Hindlimb muscle (tissue), 1 donor: ENCODE measurements around the gene HJV. TPM values are rescaled to one million over a fixed set of nuclear protein-coding genes. Genes with fewer than 3 reads are reported as not detected.

Source experiments
- DNase-seq: peaks from one replicate; pipeline ENCODE4 v3.0.0-alpha.2; 2013
- polyA plus RNA-seq: library from polyadenylated mRNA; unstranded; fragments of 120-200 nt; gene quantifications from one replicate; pipeline ENCODE4 v1.2.1, GENCODE V29; 2013; ENCODE audit not compliant: insufficient read length

HJV gene
- polyA plus RNA-seq, 1 donor: 243 TPM

DNA sequence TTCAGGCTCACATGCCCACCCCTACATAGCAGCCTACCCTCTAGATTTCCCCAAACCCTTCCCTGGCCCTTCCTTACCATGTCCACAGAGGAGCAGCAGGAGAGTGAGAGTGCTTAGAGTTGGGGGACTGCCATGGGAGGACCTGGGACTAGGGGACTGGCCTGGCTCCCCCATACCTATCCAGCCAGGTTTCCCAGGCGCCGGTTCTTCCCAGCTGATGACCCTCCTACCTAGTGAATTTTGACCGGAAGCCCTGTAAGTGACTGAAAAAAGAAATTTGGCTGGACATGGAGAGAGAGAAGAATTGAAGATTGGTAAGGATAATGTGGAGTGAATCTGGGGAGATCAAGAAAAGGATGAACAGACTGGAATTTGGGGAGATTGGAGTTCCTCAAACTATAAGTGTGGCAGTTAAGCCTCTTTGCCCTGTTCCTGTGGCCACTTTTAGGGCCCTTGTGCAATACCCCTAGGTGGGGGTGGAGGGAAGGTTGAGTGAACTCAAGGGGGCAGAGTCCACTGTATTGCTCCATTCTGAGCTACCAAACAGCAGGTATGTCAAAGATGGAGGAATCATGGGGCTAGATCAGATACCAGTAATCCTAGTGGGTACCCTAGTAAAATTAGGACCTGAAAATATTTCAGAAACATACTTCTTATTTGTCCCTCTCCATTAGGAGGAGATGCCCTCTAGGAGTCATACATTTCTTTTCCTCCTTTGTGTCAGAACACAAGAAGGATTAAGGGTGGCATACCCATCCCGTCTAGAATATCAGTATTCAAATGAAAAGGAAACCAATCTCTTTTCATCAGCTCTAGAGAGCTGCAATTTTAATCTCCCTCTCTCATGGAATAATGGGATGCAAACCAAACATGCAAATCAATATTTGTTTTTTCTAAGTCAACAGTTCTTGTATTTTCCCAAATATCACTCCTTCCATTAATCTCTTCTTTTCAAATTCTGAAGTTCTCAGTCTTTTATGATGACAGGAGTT is 1.2 kb downstream of the HJV start:
- no peak for DNase-seq

DNA sequence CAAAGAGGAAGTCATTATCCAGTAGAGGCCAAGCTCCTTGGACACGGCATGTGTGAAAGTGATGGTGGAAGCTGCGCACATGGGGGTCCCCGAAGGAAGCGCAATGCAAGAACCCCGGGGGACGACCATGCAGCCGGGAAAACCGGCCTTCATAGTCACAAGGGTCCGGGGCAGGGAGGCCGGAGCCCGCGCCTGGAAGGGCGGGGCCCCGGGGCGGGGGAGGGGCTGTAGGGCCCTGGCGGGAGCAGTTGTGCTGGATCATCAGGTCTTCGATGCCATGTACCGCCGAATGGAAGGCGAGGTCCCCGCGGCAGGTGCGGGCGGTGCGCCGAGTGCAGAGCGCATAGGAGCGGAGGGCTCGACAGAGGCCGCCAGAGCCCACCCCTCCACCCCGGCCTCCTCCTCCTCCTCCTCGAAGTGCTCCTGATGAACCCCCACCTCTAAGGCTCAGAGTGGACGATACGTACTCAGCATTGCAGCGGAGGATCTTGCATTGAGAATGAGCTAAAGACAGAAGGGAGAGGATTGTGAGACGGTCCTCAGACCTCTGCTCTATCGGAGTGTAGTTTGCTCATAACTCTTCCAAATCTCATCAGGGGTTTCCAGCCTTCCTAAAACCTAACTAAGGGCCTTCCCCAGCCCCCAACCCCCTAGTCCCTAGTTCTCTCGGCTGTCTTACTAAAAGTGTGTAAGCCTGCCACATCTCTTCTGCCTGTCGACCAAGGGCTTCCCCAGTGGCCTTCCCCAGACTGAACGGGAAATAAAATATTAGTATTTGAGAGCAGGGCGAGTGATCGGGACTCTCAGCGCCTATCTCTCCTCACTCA is 2.1 kb downstream of the HJV start:
- DNase-seq: no peak

DNA sequence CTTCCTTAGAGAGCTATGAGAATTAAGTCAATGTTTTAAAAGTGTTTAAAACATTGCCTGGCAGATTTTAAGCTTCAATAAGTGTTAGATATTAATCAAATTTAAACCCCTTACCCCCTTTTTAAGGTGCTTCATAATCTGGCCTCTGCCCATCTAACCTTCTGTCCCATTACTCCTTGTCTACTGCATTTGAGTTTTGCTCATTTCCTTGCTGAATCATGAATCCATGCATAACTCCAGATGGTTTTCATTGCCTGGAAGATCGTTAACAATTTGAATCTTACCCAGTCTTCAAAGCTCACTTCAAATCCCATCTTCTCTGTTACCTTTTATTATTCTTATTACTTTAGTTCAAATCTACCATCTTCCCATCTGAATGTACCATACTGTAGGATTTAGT is 4.6 kb downstream of the HJV start:
- no peak for DNase-seq

DNA sequence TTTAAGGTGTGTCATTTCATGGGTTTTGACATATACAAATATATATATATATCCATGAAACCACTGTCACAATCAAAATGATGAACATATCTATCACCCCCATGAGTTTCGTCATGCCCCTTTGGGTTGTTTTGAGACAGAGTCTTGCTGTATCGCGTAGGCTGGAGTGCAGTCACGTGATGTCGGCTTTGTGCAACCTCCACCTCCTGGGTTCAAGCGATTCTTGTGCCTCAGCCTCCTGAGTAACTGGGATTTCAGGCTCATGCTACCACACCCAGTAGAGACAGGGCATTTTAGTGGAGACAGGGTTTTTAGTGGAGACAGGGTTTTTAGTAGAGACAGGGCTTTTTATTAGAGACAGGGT is 8.0 kb downstream of the HJV start:
- DNase-seq: no peak

DNA sequence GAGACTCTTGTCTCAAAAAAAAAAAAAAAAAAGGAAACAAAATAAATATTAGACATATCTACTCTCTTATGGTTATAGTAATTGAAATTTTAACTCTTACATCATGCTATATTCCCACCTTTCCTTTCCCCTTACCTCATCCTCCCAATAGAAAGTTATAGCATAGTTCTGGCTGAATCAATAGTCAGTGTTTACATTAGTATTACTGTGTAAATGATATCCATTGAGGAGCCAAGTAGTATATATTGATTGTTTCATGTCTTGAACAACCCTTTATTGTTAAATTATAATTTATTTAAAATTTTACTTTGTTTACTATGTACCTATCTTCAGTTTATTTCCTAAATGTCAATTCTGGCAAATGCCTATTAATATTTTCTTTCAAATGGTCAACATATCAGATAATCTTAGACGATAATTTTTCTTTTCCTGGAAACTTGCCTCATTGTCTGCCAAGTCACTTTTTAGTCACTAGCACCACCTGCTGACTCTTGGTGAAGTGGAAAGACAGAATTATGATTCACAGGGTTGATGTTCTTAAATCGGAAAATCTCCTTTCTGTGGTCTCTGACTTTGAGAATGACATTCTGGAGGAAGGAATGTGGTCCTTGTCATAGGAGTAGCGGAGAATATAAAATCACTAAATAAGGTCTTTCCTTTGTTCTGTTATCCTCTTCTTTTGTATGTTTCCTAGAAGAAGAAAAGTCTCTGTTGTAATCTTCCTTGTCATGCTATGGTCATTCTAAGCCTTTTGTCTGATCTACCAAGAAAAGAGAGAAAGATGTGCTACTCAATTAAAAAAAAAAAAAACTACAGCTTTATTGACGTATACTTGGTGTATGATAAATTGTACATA is 8.6 kb downstream of the HJV start:
- peak; percentile 66 for DNase-seq

DNA sequence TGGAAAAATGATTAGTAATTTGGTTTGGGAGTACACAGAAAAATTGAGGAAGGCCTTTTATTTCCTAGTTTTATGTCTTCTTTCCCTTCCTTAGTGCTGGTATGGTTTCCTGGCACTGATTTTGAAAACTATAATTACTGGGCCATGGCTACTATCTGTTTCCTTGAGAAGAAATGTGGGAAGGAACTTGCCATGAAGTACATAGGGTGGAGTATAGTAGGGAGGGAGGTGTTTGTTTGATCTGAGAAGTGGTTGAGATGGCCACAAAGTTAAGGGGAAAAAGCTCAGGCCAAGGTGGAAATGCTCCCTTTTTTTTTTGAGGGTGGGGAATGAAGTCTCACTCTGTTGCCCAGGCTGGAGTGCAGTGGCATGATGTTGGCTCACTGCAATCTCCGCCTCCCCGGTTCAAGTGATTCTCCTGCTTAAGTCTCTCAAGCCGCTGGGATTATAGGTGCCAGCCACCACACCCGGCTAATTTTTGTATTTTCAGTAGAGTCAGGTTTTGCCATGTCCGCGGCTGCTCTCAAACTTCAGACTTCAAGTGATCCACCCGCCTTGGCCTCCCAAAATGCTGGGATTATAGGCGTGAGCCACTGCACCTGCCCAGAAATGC is 11.3 kb downstream of the HJV start:
- no peak for DNase-seq

DNA sequence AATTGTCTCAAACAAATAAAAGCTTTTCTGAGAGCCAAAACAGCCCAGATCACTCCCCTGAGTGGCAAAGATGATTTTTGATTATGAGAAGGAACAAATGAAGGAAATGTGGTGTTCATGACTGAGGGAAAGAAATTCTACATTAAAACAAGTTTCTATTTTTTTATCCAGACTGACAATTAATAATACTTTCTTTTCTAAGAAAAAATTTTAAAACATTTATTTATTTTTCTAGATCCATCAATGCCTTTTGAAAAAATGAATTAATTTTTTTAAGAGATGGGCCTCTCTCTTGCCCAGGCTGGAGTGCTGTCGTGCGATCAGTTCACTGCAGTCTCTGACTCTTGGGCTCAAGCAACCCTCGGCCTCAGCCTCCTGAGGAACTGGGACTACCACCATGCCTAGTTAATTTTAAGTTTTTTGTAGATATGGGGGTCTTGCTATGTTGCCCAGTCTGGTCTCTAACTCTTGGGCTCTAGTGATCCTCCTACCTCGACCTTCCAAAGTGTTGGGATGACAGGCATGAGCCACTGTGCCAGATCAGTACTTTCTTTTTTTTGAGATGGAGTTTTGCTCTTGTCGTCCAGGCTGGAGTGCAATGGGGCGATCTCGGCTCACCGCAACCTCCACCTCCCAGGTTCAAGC is 13.9 kb downstream of the HJV start:
- no peak for DNase-seq

DNA sequence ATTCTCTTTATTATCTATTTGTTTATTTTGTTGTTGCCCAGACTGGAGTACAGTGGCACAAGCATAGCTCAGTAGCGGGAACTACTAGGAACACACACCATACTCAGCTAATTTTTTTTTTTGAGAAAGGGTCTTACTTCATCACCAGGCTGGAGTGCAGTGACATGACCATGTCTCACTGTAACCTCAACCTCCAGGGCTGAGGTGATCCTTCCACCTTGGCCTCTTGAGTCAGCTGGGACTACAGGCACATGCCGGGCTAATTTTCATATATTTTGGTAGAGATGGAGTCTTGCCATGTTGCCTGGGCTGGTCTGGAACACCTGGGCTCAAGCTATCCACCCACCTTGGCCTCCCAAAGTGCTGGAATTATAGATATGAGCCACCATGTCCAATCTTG is 19.8 kb downstream of the HJV start:
- no peak for DNase-seq

DNA sequence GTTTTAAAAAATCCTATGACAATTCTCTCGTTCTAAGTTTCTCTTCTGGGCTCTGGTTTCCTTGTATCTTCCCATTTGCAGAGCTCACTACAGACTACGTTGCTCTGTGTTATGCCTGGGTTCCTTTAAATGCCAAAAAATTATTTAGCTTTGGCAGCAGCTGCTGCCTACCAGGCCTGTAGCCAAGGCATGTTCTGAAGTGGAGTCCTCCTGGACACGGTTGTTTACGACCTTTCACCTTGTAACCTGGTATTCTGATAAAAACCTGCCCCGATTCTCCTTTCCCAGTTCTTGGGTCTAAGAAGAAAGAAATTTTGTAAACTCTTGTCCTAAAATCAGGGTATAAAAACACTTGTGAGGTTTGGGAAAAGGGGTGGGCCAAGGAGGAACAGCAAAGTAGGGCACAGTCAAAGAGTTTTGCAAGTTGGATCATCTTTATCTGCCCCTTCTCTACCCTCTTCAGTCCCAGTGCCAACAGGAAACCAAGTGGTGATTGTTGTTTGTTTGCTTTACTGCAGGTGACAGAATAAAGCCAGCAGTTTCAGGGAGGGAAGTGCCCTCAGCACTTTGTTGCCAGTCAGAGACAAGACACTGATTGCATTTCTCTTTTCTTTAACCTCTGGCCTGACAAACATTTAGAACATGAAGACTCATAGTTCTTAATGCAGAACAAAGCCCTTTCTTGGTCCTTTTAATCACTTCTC is 22.1 kb downstream of the HJV start:
- no peak for DNase-seq

DNA sequence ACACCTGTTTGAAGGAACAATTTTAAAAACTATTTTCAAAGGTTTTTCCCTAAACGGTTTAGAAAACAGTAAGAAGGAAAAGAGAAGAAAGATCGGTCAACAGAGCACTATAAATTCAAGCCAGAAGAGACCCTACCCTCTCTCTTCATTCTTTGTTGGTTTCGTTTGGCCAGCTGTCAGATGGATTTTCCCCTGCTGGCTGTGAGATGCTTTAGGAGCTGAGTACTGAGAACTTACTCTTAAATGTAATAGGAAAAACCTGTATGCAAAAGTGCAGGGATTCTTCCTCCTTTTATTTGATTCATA is 23.9 kb downstream of the HJV start:
- DNase-seq: no peak

DNA sequence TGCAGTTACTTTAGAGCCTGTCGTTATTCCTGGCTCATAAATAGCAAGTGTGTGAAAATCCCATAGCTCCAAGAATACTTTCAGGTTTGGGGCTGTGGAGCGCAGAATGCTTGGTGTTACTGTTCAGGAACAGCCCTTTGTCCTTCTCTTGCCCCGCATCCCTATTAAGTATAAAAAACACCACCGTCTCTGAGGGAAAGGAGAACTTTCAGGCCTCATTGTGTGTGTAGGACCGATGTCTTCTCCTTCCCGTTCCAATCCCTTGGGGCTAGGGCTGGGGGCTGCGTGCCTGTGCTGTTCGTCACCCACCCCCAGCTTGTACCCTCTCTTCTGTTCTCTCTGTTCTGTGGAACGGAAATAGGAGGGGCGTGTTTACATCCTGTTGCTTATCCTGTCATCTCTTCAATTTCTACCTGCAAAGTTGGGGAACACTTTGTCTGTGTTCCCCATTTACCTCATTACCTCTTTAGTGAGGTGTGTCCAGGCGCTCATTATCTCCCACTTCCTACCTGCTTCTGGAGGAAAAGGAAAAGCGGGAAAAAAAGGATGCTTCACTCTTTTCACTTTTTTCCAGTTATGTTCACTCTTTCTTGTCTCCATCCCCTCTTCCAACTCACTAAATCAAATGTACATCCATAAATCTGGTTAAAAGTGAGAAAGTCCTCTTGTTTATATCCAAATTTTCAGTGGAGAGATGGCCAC is 24.4 kb downstream of the HJV start:
- DNase-seq: no peak

DNA sequence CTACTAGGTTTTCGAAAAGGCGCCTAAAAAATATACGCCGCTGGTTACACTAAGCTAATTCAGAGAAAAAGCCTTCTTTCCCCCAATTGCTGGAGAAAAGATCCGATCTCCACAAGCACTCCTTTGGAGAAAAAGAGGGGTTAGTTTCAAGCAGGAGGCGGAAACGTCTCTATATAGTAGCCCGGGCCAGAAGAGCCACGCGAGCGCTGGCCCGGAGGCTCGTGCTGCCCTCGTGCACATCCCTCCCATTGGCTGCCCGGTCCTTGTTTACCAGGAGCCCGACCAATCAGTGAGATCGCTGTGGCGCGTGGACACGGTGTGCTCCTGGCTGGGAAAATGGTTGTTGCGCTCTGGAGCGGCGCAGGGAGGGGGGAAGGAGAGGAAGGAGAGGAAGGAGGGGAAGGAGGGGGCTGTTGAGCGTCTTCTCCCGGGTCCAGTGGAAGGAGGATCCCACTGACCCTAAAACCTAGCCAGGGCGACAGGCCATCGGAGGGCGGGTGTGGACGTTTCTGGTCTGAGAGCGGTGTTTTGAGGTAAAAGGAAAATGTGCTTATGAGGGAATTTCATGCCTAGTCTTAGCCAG is 25.0 kb downstream of the HJV start, which contains the start of gene TXNIP:
Gene TXNIP (minus strand): TSS at position 147 of the 583 bp plus-strand sequence. CDS start 313 bp downstream, outside the sequence.
- peak; percentile 98 for DNase-seq

DNA sequence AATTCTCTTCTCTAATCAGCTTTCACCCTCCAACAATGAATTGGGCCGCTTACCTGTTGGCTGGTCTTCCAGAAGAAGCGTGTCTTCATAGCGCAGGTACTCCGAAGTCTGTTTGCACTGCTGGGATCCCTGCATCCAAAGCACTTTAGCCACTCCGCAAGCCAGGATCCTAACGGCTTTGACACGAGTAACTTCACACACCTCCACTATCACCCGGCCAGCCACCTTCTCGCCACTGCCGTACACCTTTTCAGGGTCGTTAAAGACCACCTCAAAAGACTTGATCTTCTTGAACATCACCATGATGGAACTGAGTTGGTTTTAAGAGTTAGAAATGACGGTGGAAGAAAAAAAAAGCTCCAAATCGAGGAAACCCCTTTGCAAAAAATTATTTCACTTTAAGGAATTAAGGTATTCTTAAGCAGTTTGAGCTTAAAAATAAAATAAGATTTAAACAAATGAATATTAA is 25.5 kb downstream of the HJV start:
- no peak for DNase-seq

DNA sequence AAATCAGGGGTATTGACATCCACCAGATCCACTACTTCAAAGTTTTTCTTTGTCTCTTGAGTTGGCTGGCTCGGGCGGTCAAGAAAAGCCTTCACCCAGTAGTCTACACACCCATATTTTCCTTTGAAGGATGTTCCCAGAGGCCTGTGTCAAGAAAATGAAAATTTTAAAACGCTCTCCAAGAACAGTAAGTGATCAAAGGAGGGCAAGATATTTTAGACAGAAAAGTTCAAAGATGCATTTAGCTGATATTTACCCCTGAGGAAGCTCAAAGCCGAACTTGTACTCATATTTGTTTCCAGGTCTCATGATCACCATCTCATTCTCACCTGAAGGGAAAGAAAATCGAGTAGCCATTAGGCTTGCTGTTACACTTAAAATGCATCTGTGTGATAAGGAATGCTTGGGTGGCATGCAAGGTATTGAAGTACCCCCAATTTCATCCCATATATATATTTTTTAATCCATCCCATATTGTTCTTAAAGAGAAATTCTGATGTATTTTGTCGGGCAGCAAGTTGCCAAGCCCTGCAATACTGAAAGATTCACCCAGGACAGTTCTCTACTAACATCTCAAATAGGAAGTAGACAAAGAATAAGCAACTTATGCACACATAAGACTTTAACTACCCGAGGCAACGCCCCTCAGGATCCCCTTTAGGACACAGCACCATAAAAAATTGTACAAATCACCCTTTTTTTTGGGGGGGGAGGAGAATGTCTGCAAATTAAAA is 26.2 kb downstream of the HJV start:
- no peak for DNase-seq

DNA sequence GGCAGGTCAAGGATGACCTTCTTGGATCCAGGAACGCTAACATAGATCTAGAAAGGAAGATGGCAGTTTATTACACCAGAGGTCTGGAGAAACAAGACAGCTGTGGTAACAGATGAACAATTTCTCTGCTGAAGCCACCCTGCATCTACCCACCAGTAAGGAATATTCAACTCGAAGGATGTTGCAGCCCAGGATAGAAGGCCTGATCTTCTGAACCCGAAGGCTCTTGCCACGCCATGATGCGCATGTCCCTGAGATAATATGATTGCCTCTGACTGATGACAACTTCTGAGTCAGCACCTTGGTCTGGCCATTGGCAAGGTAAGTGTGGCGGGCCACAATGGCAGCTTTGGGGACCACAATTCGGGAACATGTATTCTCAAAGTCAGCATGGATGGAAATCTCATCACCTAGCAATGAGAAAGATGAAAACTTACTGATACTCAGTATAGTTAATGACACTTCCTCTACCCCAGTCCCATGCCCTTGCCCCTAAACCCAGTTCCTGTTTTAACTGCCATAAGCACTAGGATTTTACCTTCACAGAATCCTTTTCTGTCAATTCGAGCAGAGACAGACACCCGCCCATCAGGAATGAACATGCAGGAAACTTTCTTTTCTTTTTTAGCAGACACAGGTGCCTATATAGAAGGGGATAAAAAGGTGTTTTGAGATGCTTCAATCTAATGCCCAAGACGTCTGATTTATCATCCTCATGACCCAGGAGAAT is 27.0 kb downstream of the HJV start:
- no peak for DNase-seq

DNA sequence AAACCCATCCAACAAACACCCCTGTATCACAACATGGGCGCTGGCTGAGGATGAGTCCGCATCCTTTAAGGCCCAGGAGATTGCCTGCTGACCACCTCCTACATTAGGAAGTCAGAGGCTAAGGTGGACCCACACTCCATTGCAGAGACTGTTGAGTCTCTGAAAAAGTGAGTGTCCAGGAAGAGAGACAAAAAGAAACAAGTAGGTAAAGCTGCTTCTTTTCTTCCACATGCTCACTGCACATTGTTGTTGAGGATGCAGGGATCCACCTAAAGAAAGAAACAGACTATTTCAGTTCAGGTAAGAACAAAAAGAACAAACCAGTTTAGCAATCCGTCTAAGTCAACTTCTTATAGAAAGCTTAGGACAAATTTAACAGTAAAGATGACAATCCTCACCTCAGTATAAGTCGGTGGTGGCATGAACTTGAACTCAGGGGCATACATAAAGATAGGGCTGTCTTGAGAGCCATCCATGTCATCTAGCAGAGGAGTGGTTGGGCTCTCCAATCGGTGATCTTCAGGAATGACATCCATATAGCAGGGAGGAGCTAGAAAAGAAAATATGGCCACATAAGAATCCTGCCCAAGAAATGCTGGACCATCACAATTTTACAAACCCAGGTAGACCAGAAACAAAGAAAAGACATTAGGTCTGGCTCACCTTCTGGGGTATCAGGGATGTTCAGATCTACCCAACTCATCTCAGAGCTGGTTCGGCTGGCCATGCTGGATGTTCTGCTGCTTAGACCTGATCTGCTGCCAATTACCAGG is 27.7 kb downstream of the HJV start:
- no peak for DNase-seq

DNA sequence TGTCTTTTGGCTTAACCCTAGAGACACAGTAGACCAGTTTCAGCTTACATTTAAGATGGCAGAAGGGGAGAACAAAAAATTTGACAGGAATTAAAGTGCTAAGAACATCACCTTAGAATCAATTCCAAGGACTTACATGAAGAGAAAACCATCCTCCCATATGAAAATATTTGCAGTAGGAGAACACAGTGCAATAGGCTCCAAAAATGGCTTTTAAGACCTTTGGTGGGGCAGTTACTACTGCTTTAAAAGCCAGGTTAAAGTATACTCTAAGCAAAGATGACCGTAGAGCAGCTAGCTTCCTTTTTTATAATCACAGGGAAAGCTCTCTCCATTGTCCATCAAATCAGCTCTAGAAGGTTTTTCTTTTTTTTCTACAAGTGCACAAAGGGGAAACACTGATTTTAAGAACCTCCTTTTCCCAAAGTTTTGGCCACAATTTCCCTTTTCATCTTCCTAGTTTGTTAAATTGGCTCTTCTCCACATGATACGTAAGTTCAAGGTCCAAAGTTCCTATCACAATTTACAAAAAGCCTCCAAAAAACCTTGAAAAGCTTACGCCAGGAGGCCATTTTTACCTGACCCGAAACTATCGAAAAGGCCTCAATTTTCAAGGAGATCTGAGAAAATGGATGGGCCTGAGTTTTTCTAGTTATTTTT is 28.4 kb downstream of the HJV start:
- DNase-seq: no peak
